NCI-H446 (cell line): Measurements from ENCODE around the gene CPO.

ENCODE experiments used
- DNase-seq, 2 experiments: peaks; one replicate each; lab custom pipeline; 2025; lab: John Stamatoyannopoulos, UW

Gene CPO

GRCh38 chr2:207015901-207016300, 76.6 kb downstream of the CPO start:
- no peak for DNase-seq
